NCI-H510A treated with DMSO at 0.1 percent for 48 hours (cell line): Measurements from ENCODE around the gene SCYGR7.

ENCODE experiments used
- DNase-seq: peaks from one replicate; lab custom pipeline; 2025; lab: John Stamatoyannopoulos, UW

SCYGR7 gene

DNA sequence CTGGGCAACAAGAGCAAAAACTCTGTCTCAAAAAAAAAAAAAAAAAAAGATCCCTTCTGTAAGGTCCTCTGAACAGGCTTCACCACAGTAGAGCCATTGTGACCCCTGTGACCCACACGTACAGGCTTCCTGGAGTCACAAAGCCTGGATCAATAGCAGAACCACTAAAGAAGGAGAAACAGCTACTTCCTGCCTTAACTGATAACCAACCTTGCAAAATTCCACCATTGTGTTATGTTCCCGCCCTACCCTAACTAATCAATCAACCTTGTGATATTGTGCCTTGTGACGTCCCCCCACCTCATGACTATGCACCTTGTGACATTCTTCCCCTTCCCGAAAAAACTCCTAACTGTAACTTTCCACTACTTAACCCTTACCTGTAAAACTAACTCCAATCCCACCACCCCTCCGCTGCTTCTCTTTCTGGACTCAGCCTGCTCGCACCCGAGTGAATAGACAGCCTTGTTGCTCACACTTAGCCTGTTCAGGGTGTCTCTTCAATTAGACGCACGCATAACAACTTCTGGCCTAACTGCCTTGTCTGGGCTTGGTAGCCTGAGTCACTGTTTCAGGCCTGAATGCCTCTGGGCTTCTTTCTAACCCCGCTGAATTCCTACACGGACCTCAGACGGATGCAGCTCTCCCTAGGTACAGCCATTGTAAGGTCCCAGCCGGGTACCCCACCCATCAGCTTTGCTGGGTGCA, 31.4 kb downstream of the SCYGR7 start:
- DNase-seq = no peak

- DNase-seq = no peak
Measured at GRCh38 chr2:227761740-227762476, 33.8 kb downstream of the SCYGR7 start.

- DNase-seq = no peak
Measured at GRCh38 chr2:227765788-227766372, 37.7 kb downstream of the SCYGR7 start.

DNA sequence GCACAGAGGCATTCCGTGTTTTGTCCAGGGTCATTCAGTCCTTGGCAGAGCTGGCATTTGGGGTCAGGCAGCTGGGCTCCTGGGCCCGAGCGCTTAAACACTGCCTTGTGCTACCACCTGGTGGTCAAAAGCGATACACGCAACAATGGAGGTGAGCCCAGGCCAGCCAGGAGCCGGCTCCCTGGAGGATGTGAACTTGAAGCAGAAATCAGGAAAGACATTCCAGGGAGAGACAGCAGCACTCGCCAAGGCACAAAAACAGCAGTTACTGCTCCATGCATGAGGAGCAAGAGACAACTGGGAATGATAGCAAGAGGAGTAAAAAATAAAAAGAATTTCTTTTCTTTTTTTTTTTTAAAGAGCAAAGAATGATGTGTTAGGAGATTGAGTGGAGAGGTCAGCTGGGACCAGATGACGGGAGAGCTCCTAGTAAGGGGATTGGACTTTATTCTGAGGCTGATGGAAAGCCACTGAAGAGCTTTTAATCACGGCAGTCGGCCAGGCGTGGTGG, 38.3 kb downstream of the SCYGR7 start:
- DNase-seq = peak; percentile 93

GRCh38 chr2:227767830-227768229, 39.7 kb downstream of the SCYGR7 start:
- no peak for DNase-seq

DNA sequence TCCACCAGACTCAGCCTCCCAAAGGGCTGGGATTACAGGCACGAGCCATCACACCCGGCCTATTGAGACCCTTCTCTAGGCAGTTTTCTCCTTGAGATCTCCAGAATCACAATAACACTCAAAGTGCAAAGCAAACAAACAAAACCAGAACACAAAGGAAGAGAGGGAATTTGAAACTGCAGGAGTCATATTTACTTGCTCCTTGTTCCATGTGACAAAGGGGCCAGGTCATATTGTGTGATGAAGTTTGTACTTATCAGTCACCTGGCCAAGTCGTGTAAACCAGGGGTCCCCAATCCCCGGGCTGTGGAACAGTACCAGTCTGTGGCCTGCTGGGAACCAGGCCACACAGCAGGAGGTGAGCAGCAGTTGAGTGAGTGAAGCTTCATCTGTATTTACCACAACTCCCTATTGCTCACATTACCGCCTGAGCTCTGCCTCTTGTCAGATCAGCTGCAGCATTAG, 44.1 kb downstream of the SCYGR7 start:
- peak; percentile 93 for DNase-seq

DNA sequence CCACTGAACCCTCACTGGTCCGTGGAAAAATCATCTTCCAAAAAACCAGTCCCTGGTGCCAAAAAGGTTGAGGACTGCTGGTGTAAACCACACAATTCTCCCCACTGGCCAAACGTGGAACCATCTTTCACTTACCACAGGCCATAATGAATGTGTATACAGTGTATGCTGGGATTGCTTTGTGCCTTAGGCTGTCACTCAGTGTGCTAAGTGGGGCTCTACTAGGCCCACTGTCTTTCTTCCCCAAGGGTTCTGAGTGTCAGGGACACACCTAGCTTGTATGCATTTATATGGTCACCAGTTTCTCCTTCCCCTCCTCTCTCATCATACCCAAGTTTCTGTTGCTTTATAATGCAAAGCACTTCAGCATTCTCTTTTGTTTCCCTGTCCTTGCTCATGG, 44.8 kb downstream of the SCYGR7 start:
- no peak for DNase-seq

GRCh38 chr2:227774011-227774624, 46.0 kb downstream of the SCYGR7 start:
- peak; percentile 11 for DNase-seq

DNA sequence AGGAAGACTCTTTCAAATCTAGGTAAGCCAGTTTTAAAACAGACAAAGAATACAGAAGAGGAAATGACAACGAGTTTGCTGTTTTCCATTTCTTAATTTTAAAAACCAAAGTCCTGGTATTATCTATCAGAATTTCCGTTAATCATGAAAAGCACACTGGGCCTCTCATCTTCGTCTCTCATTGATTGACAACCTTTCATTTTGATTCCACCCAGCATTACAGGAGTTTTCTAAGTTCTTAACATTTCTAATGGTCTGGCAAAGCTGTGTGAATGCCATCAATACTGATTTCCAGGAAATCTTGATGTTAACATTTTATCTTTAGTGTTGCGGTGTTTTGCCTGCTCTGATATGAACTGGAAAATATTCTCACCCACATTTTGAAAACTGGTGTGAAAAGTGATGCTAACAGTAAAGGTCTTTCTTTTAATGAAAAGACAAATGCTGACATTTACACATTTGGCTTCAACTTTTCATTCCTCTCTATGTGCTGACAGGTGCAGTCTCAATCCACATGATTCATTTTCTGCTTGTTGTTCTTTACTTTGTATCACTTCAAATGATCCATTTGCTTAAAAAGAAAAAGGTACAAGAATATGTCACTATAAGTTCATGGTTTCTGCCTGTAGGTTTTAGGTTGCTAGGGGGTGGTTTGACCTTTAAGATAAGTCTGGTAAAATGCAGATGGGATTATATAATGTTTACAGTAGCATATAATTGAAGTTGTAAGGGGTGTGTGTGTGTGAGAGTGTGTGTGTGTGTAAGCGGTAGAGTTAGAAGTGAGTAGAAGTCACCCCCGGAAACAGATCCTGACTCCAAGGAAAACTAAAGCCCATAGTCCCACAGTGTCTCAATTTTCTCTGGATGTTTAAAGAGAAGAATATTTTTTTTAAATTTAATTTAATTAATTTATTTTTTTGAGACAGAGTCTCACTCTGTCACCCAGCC, 47.0 kb downstream of the SCYGR7 start:
- DNase-seq = no peak
